Activated T-helper 1 cell treated with anti-CD3 and anti-CD28 coated beads, Interleukin-2, amount 50 U/mL, for 16 hours (primary cell): ENCODE measurements around the gene DPEP2.
"Not testable (repeated sequence)": the region's sequence is repeated elsewhere in the genome, so short reads cannot be mapped to it uniquely, and the experiment has no call there.

Experiments
- DNase-seq, 2 donors: peaks; one replicate each; pipeline ENCODE4 v3.0.0-alpha.2; 2020; ENCODE audit warnings: low read depth in 1 of 2, low spot score in 1 of 2

DPEP2 gene

GRCh38 chr16:67977005-67977404 lies 22.3 kb downstream of the DPEP2 start:
- DNase-seq = no peak

GRCh38 chr16:67976205-67976604 lies 23.1 kb downstream of the DPEP2 start:
- DNase-seq = no peak

DNA sequence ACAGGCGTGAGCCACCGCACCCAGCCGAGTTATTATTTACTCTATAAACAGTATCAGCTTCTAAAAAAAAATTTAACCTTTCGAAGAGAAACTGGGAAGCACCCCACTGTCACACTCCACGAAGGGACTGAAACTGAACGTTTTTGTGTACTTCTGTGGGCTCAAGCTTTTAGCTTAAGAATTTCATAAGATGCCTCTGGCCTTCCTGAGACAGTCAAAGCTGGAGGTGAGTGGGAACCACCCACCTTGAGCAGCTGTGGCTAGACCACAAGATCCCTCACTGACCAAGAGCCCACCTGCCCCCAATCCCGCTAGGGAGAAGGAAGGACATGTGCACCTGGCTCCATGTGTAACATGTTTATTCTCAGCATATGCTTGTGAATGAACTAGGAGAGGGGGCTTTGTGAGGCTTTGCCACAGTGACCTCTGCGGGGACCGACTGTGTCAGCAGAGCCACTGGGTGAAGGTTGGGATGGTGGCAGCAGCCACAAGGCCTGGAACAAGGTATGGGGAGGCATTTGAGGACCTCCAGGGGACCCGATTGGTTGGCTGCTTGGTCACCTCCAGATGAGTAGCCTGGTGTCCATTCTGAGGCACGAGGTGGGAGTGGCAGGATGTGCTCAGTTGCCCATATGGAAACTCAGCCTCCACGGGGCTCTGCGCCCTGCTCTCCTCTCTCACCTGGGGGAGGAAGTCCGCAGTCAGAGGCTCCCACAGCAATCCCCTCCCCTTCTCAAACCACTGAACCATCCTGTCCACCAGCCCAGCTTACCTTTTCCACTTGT lies 23.8 kb downstream of the DPEP2 start:
- no peak for DNase-seq

DNA sequence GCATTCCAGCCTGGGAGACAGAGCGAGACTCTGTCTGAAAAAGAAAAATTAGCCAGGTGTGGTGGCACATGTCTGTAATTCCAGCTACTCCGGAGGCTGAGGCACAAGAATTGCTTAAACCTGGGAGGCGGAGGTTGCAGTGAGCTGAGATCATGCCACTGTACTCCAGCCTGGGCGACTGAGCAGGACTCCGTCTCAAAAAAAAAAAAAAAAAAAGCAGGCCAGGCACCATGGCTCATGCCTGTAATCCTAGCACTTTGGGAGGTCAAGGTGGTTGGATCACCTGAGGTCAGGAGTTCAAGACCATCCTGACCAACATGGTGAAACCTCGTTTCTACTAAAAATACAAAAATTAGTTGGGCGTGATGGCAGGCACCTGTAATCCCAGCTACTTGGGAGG lies 27.0 kb downstream of the DPEP2 start:
- DNase-seq = not testable (repeated sequence)

GRCh38 chr16:67971111-67971510 lies 28.2 kb downstream of the DPEP2 start:
- DNase-seq = no peak

GRCh38 chr16:67969254-67970039 lies 29.8 kb downstream of the DPEP2 start:
- DNase-seq = no peak

- DNase-seq = peak; percentile 54 to 81
Measured at GRCh38 chr16:67968400-67969253, 30.7 kb downstream of the DPEP2 start, which contains the start of gene SLC12A4. SLC12A4 (minus strand) TSS chr16:67968637; CDS start chr16:67968553, 84 bp downstream.

- DNase-seq = no peak
Measured at GRCh38 chr16:67967958-67968399, 31.3 kb downstream of the DPEP2 start.

DNA sequence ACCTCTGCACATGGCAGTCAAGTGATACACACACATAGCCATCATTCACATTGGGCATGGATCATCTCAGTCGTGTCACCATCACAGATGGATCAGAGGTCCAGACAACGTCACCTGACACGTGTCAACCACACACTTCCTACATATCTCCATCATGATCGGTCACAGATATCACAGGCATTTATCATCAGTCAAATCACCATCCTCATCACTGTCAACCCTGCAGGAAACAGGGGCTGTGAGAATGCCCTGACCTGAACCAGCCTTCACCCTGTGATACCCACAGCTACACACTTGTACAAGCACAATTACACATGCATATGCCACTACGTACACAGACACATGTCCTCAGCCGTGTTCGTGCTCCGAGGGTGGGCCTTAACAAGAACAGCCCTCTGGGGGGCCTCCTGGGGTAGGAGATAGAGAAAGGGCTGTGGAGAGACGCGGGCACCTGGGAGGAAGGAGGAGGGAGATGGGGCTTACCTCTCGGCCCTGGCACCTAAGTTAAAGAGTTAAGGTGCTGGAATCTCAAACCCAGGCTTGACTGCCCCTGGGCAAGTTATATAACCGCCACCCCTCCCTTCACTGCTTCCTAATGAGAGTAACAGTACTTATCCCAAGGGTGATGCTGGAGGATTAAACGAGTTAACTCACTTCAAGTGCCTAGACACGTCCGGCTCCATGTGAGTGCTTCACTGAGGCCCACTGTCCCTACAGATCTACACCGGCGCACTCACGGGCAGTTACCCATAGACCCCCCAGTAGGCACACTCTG lies 31.9 kb downstream of the DPEP2 start:
- DNase-seq = no peak

DNA sequence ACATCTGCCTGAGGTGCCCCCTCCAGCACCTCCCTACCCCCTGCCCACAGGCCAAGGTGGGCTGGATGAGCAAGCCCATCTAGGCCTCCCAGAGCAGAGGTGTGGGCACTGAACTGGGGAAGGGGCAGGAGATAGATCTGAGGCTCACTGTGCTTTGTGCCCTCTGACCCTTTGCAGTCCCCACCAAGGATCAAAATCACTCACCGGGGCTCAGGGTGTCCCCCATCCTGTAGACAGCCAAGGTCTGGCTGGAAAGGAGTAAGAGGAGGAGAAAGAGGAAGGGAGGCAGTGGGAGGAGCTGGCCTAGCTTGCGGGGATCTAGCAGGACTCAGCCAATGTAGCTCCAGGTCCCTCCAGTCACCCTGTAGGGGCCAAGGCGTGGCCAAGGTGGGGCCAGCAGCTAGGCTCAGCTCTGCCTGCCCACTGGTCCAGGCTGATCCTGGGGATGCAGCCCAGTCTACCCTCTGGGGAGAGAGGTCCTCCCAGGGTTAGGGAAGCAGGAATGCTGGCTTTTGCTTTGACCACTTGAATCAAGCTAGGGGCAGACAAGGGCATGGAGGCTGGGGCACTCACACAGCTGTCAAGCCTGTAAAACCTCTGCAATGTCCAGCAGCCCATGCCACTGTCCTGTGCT lies 32.6 kb downstream of the DPEP2 start:
- no peak for DNase-seq

GRCh38 chr16:67965668-67966548 lies 33.4 kb downstream of the DPEP2 start:
- DNase-seq = no peak

- DNase-seq = no peak
Measured at GRCh38 chr16:67964477-67965131, 34.7 kb downstream of the DPEP2 start.

DNA sequence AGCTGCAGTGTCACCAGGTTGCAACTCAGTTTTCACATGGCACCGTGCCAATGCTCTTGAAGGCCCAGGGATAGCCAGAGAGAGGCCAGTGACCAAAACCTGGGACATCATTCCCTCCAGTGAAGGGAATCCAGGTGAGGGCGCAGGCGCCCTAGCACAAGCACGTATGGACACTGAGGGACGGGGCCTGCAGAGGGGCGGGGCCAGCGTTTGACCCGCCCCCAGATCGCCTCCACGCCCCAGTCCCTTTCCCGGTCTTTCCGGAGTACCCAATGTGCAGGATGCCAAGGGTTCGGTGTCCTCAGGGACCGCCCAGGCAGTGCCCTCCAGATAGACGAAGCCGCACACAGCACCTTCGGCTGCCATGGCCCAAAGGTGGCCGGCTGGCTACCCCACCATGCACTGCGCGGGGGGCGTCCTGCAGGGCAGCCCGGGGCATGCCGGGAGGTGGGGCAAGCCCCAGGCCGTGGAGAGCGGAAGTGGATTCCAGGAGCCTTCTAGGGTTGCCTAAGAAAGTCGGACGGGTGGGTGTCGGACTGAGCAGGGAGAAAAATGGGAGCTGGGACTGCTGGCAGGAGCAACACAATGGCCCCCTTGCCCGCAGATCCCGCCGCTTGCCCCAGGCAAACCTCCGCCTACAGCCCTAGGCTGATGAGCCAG lies 35.5 kb downstream of the DPEP2 start:
- no peak for DNase-seq

DNA sequence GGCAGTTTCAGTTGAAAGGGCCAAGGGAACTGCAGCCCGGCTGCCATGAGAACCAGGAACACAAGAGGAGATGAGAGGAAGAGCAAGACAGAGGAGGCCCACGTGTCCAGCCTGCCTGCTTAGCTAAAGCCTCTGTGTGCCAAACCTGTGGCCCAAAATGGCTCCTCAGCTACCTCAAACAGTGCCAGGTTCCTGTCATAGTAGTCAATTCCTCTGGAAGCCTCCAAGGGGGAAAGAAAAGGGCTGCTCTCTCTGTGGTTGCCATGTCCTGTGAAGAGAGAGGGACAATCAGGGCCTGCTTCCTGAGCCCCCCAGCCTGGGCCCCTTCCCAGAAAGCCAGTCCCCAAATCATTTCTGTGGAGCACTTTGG lies 36.0 kb downstream of the DPEP2 start:
- no peak for DNase-seq

DNA sequence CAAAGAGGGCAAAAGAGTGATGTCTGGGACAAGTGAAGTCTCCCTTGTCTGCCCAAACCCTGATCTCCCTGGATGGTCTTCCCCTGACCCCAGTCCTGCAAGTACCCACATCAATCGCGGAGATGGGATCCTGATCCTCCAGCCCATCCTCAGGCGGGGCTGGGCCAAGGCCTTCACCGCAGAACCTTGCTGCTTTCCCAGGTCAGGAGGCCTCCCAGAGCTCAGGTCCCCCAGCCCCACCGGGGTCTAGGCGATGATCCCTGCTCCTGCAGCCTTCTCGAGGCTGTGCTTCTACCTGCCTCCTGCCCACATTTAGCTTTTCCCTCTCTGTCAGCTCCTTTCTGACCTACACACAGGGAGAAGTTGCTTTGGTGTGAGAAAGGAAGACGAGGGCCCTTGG lies 37.1 kb downstream of the DPEP2 start:
- no peak for DNase-seq

DNA sequence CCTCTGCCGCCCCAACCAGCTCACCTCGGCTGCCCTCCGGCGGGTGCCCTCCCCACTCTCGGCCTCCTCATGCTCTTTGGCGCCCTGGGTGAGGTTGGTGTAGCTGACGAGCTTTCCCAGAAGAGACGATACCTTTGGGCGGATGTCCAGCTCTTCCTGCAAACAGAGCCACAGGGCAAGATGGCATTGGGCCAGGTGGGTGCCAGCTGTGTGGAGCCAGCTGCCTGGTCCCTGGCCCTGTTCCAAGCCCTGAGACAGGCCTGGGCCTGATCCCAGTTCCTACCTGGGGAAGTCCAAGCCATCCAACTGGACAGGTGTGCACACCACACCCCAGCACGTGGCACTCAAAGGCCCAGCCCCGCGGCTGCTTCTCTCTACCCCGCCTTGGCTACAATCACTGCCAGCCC lies 37.7 kb downstream of the DPEP2 start:
- no peak for DNase-seq

- no peak for DNase-seq
Measured at GRCh38 chr16:67959536-67960329, 39.6 kb downstream of the DPEP2 start.
